Measurements from ENCODE around the gene SSBP3. TPM values are rescaled to one million over a fixed set of nuclear protein-coding genes. Genes with fewer than 3 reads are reported as not detected.

The SSBP3 gene
- total RNA-seq, 1 experiment from 2014 or later: 37.5 TPM

DNA sequence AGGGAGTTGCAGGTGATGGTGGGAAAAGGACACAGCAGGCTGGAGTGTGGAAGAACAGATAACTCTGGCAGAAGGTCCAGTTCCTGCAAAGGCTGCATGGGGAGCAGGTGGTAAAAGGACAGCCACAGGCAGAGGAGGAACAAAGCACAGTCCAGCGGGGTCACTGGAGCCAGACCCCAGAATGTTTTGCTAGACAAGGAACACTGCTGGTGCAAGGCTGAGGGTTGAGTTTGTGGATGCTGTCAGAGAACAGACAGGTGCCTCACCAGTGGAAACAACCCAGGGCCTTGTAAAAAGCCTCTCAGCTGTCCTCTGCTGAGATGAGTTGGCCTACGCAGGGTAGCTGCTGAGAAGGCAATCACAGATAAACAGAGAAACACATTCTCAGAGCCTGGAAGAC, 101.7 kb downstream of the SSBP3 start (continued):
- TF ChIP-seq POLR2AphosphoS5 (IDR thresholded peaks at IDR 0.05; ENCODE audit: low read depth, low read length) (no peak), YY1 (IDR thresholded peaks at IDR 0.05; ENCODE audit: extremely low read depth, insufficient replicate concordance, low read depth, low read length) (no peak), ZFX (IDR thresholded peaks at IDR 0.05) (no peak), POLR2A (IDR thresholded peaks at IDR 0.05; ENCODE audit: borderline replicate concordance, extremely low read depth, insufficient read depth, insufficient read length) (no peak), EZH2 (IDR thresholded peaks at IDR 0.05) (no peak), SRF (IDR thresholded peaks at IDR 0.05; ENCODE audit: low read depth) (no peak), RAD21 (IDR thresholded peaks at IDR 0.05; ENCODE audit: low read depth) (no peak), EZH2phosphoT487 (IDR thresholded peaks at IDR 0.05; ENCODE audit: borderline replicate concordance) (no peak), MAX (IDR thresholded peaks at IDR 0.05) (no peak), CBX3 (IDR thresholded peaks at IDR 0.05; ENCODE audit: low read depth) (no peak)
- TF ChIP-seq, protein P1, sequence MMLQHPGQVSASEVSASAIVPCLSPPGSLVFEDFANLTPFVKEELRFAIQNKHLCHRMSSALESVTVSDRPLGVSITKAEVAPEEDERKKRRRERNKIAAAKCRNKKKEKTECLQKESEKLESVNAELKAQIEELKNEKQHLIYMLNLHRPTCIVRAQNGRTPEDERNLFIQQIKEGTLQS (IDR thresholded peaks at IDR 0.05): no peak

- Histone ChIP-seq H3K9me3 (ENCODE audit: control insufficient read depth in 1 of 2, insufficient read depth in 1 of 2, low read depth in 1 of 2, low read length in 2 of 2) (no peaks in the 10 kb centered on the region), H3K4me1 (ENCODE audit: control insufficient read depth in 1 of 2, insufficient read depth in 2 of 2, low read length in 2 of 2) (no peaks in the 10 kb centered on the region), H2AFZ (ENCODE audit: low read depth, low read length, poor library complexity, severe bottlenecking) (no peak overlapping the region), H3K27ac (ENCODE audit: low read depth, low read length) (no peak overlapping the region), H3K27me3 (ENCODE audit: insufficient read depth, low read length) (no peaks in the 10 kb centered on the region), H3K9me2 (ENCODE audit: insufficient read depth) (no peaks in the 10 kb centered on the region), H3K4me3 (replicated peaks in 1 of 2; ENCODE audit: low read depth in 1 of 2, low read length in 2 of 2) (no peak overlapping the region), H3K36me3 (ENCODE audit: control insufficient read depth in 1 of 2, insufficient read depth in 2 of 2, low read length in 2 of 2) (no peaks in the 10 kb centered on the region), H3K79me2 (ENCODE audit: insufficient read depth, low read length) (no peaks in the 10 kb centered on the region), H3K9ac (ENCODE audit: low read length) (no peak overlapping the region), H4K20me1 (ENCODE audit: insufficient read depth) (no peaks in the 10 kb centered on the region), H3K4me2 (ENCODE audit: low read length) (no peak overlapping the region)
- intact Hi-C loops (cut with micrococcal nuclease): no loop called here
- ChIA-PET CTCF (no interaction called here), RAD21 (ENCODE audit: low non-redundant PET in 1 of 2, low total read pairs in 2 of 2, uncharacterized antibody in 2 of 2, unreplicated experiment in 2 of 2) (no interaction called here), POLR2A (no interaction called here)
- BruUV-seq (replicated peaks): no TSS peak
- ATAC-seq (no peak), DNase-seq (ENCODE audit: low read depth, low spot score) (no peak)
- no peak for TF ChIP-seq EZH2 (IDR thresholded peaks at IDR 0.05)
Observed at GRCh38 chr1:54302951-54303843, 103.0 kb downstream of the SSBP3 start.
